ENCODE measurements around the gene SCP2D1.
A peak's percentile ranks its signal among the peaks of the same experiment; 100 is the strongest.
"Not testable (repeated sequence)": the region's sequence is repeated elsewhere in the genome, so short reads cannot be mapped to it uniquely, and the experiment has no call there.

Gene SCP2D1

DNA sequence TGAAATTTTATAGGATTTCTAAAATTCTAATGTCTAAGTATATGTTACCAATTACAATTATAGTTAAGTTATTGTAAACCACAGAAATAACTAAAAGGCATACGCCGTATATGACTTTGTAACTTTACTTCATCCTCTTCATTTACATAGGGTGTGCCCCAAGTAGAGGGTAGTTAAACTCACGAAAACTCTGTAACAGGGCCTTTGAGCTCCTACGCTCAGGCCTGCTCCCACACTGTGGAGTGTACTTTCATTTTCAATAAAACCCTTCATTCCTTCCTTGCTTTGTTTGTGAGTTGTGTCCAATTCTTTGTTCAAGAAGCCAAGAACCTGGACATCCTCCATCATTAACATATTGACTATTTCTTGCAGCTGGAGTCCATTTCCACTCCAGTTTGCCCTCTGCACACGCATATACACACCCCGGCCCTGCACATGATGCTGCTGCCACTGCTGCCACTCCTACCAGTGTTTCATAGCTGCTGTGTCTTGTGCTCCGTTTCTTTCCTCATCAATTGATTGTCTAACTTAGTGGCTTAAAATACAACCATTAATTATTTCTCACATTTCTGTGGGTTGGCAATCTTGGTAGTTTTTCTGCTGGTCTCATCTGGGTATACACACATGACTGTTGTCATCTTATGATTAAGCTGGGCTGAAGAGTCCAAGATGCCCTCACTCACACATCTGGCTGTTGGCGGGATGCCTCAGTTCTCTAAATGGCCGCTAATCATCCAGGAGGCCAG lies 33.0 kb upstream of the SCP2D1 start:
- TF ChIP-seq, protein P1, sequence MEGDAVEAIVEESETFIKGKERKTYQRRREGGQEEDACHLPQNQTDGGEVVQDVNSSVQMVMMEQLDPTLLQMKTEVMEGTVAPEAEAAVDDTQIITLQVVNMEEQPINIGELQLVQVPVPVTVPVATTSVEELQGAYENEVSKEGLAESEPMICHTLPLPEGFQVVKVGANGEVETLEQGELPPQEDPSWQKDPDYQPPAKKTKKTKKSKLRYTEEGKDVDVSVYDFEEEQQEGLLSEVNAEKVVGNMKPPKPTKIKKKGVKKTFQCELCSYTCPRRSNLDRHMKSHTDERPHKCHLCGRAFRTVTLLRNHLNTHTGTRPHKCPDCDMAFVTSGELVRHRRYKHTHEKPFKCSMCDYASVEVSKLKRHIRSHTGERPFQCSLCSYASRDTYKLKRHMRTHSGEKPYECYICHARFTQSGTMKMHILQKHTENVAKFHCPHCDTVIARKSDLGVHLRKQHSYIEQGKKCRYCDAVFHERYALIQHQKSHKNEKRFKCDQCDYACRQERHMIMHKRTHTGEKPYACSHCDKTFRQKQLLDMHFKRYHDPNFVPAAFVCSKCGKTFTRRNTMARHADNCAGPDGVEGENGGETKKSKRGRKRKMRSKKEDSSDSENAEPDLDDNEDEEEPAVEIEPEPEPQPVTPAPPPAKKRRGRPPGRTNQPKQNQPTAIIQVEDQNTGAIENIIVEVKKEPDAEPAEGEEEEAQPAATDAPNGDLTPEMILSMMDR (IDR thresholded peaks at IDR 0.05; ENCODE audit: low read depth, low read length, missing control alignments): no peak
- H3K4me3 ChIP-seq (ENCODE audit: low read depth, low read length): no peak overlapping the region
- no peak for DNase-seq (ENCODE audit: low read depth)

GRCh38 chr20:18781509-18781908 lies 32.1 kb upstream of the SCP2D1 start:
- TF ChIP-seq, protein P1 (IDR thresholded peaks at IDR 0.05; ENCODE audit: low read depth, low read length, missing control alignments): no peak
- DNase-seq (ENCODE audit: low read depth): no peak
- no peak overlapping the region for H3K4me3 ChIP-seq (ENCODE audit: low read depth, low read length)

- TF ChIP-seq, protein P1 (IDR thresholded peaks at IDR 0.05; ENCODE audit: low read depth, low read length, missing control alignments): no peak
- no peak overlapping the region for H3K4me3 ChIP-seq (ENCODE audit: low read depth, low read length)
- DNase-seq (ENCODE audit: low read depth): no peak
Observed at GRCh38 chr20:18783385-18783959, 30.1 kb upstream of the SCP2D1 start.

DNA sequence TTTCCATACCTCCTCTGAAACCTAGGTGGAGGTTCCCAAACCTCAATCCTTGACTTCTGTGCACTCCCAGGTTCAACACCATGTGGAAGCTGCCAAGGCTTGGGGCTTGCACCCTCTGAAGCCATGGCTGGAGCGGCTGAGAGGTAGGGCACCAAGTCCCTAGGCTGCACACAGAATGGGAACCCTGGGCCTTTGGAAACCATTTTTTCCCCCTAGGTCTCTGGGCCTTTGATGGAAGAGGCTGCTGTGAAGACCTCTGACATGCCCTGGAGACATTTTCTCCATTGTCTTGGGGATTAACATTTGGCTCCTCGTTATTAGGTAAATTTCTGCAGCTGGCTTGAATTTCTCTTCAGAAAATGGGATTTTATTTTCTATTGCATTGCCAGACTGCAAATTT lies 26.5 kb upstream of the SCP2D1 start:
- not testable (repeated sequence) for DNase-seq (ENCODE audit: low read depth); H3K4me3 ChIP-seq (ENCODE audit: low read depth, low read length)

GRCh38 chr20:18788021-18788420 lies 25.6 kb upstream of the SCP2D1 start:
- no peak overlapping the region for H3K4me3 ChIP-seq (ENCODE audit: low read depth, low read length)
- TF ChIP-seq, protein P1 (IDR thresholded peaks at IDR 0.05; ENCODE audit: low read depth, low read length, missing control alignments): no peak
- DNase-seq (ENCODE audit: low read depth): no peak

DNA sequence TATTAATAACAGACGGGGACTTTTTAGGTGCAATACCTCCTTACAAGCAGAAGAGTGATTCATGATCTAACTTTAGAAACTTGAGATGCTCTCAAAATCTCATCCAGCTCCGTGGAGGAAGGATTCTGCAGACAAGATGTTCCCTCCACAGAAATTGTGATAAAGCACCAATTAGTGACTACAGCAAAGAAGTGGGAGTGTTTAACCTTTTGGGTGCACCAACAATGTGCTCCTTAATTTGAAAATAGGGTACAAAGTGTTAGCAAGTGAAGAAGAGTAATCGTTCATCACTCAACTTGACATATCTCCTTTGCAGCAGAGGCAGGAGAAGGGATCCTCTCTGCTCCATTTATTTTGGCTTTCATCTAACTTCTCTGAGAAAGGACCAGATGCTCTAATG lies 22.8 kb upstream of the SCP2D1 start:
- no peak for DNase-seq (ENCODE audit: low read depth)
- no peak overlapping the region for H3K4me3 ChIP-seq (ENCODE audit: low read depth, low read length)
- TF ChIP-seq, protein P1 (IDR thresholded peaks at IDR 0.05; ENCODE audit: low read depth, low read length, missing control alignments): no peak

GRCh38 chr20:18793625-18794427 lies 19.8 kb upstream of the SCP2D1 start:
- DNase-seq (ENCODE audit: low read depth): peak; percentile 93
- H3K4me3 ChIP-seq (ENCODE audit: low read depth, low read length): peak overlapping the region; percentile 58
- TF ChIP-seq, protein P1 (IDR thresholded peaks at IDR 0.05; ENCODE audit: low read depth, low read length, missing control alignments): peak; percentile 30

Measured in GM12864 (cell line).